ENCODE data around the gene MBTPS1.

DNA sequence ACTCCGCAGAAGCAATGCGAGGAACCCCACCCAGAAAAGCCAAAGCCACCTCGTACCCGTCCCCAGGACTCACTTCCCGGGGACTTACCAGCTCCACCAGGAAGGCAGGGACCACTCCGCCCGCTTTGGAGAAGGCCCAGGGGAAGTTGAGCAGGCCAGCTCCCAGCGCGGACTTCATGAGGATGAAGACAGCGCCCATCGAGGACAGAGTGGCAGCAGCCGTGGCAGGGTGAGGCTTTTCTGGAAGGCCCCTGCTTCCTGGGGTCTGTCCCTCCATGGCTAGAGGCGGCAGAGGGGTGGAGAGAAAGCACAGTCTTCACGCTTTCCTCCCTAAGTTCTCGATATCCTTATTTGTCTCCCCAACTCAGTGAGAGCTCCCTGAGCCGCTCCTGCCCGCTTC is 74.9 kb downstream of the MBTPS1 start:
- TF ChIP-seq SP1 (IDR thresholded peaks at IDR 0.05) (no peak), ZNF384 (IDR thresholded peaks at IDR 0.05) (no peak), NFRKB (IDR thresholded peaks at IDR 0.05) (no peak), BHLHE40 (IDR thresholded peaks at IDR 0.05; ENCODE audit: borderline replicate concordance) (no peak)

Data from HEK293T (cell line).